Uterus (tissue), 4 donors: ENCODE results near the gene HEXA. TPM values are rescaled to one million over a fixed set of nuclear protein-coding genes. Genes with fewer than 3 reads are reported as not detected.

Experiments
- DNase-seq, 2 donors: peaks; one replicate each; pipeline ENCODE4 v3.0.0-alpha.2; 2019 to 2020
- H3K27ac ChIP-seq, 2 donors: fragments of 200-600 bp; sonication (generic); 1 replicate in 1 of 2; 2 replicates in 1 of 2; pipeline ENCODE4 v1.5.1; 2016 to 2018
- H3K27me3 ChIP-seq, 2 donors: fragments of 200-600 bp; sonication (generic); one replicate each; pipeline ENCODE4 v1.5.1; 2018 to 2019; ENCODE audit warnings: control low read depth in 1 of 2
- H3K36me3 ChIP-seq, 2 donors: fragments of 200-600 bp; sonication (generic); one replicate each; pipeline ENCODE4 v1.5.1; 2019; ENCODE audit warnings: control low read depth in 1 of 2
- H3K4me1 ChIP-seq, 2 donors: fragments of 200-600 bp; sonication (generic); one replicate each; pipeline ENCODE4 v1.5.1; 2018 to 2019; ENCODE audit warnings: control low read depth in 1 of 2
- H3K4me3 ChIP-seq, 2 donors: fragments of 200-600 bp; sonication (generic); 1 replicate in 1 of 2; 2 replicates in 1 of 2; pipeline ENCODE4 v1.5.1; 2018 to 2019; ENCODE audit warnings: mild to moderate bottlenecking in 1 of 2
- H3K9me3 ChIP-seq, 2 donors: fragments of 200-600 bp; sonication (generic); one replicate each; pipeline ENCODE4 v1.5.1; 2019; ENCODE audit warnings: control low read depth in 1 of 2
- CTCF ChIP-seq, 4 experiments: fragments of 200-600 bp in 2 of 4; fragments of 450-650 bp in 2 of 4; sonication (generic) in 2 of 4; IDR thresholded peaks; one replicate each; pipeline ENCODE4 v1.5.1; 2016 to 2019; ENCODE audit warnings: antibody characterized with exemption in 4 of 4, mild to moderate bottlenecking in 2 of 4, moderate library complexity in 1 of 4
- POLR2A ChIP-seq, 2 donors: fragments of 450-650 bp; IDR thresholded peaks; one replicate each; pipeline ENCODE4 v1.6.1; 2016; ENCODE audit warnings: antibody characterized with exemption in 2 of 2, mild to moderate bottlenecking in 1 of 2, moderate library complexity in 1 of 2
- intact Hi-C: fragments of 100-400 bp; cut with DNase I; formaldehyde crosslinking; loops from one replicate; pipeline ENCODE4 v1.15.1; 2023; ENCODE audit warnings: low total_unique reads
- total RNA-seq, 4 donors: library from RNA; depleted of rRNA in 3 of 4; stranded (reverse); fragments of >200 nt in 3 of 4; gene quantifications; one replicate each; pipeline versions ENCODE4 v1.1.0 to v1.2.4, GENCODE V29; 2014 to 2023
- donor health status: DM: yes; HTN: yes; CAD: no.

HEXA gene
- total RNA-seq, 4 donors from 2014 or later, result 14.9 to 86.0 (median 52.9) TPM

GRCh38 chr15:72312605-72313447, 63.0 kb downstream of the HEXA start:
- no peak overlapping the region for H3K27ac ChIP-seq
- intact Hi-C loops, result no loop called here
- H3K9me3 ChIP-seq, result no peaks in the 10 kb centered on the region
- no peaks in the 10 kb centered on the region for H3K4me1 ChIP-seq
- H3K27me3 ChIP-seq, result no peaks in the 10 kb centered on the region
- H3K36me3 ChIP-seq, result no peaks in the 10 kb centered on the region
- no peak overlapping the region for H3K4me3 ChIP-seq
- DNase-seq, result peak; percentile 30 to 34
- TF ChIP-seq POLR2A (IDR thresholded peaks at IDR 0.05) (no peak), CTCF (IDR thresholded peaks at IDR 0.05) (peak; percentile 40 to 55 (median 48))

GRCh38 chr15:72307026-72307425, 68.8 kb downstream of the HEXA start:
- H3K36me3 ChIP-seq, result no peaks in the 10 kb centered on the region
- H3K27me3 ChIP-seq, result no peaks in the 10 kb centered on the region
- no peak for DNase-seq
- no peaks in the 10 kb centered on the region for H3K4me1 ChIP-seq
- H3K4me3 ChIP-seq, result no peak overlapping the region
- TF ChIP-seq POLR2A (IDR thresholded peaks at IDR 0.05) (no peak), CTCF (IDR thresholded peaks at IDR 0.05) (no peak)
- H3K27ac ChIP-seq, result no peak overlapping the region
- no peaks in the 10 kb centered on the region for H3K9me3 ChIP-seq
- intact Hi-C loops, result no loop called here

GRCh38 chr15:72306211-72306785, 69.5 kb downstream of the HEXA start:
- no peaks in the 10 kb centered on the region for H3K9me3 ChIP-seq
- H3K36me3 ChIP-seq, result no peaks in the 10 kb centered on the region
- no peaks in the 10 kb centered on the region for H3K27me3 ChIP-seq
- intact Hi-C loops, result no loop called here
- TF ChIP-seq CTCF (IDR thresholded peaks at IDR 0.05) (no peak), POLR2A (IDR thresholded peaks at IDR 0.05) (no peak)
- H3K27ac ChIP-seq, result no peak overlapping the region
- peak in 1 of 2 donors; percentile 22 for DNase-seq
- H3K4me1 ChIP-seq, result no peaks in the 10 kb centered on the region
- no peak overlapping the region for H3K4me3 ChIP-seq

GRCh38 chr15:72304596-72304995, 71.2 kb downstream of the HEXA start:
- Histone ChIP-seq H3K9me3 (no peaks in the 10 kb centered on the region), H3K4me1 (no peaks in the 10 kb centered on the region), H3K27ac (no peak overlapping the region), H3K36me3 (no peaks in the 10 kb centered on the region), H3K4me3 (no peak overlapping the region), H3K27me3 (no peaks in the 10 kb centered on the region)
- TF ChIP-seq POLR2A (IDR thresholded peaks at IDR 0.05), result no peak
- TF ChIP-seq CTCF (IDR thresholded peaks at IDR 0.05), result no peak
- intact Hi-C loops, result no loop called here
- no peak for DNase-seq

GRCh38 chr15:72302955-72303354, 72.9 kb downstream of the HEXA start:
- H3K4me1 ChIP-seq, result no peaks in the 10 kb centered on the region
- H3K4me3 ChIP-seq, result no peak overlapping the region
- TF ChIP-seq POLR2A (IDR thresholded peaks at IDR 0.05) (no peak), CTCF (IDR thresholded peaks at IDR 0.05) (no peak)
- no peak overlapping the region for H3K27ac ChIP-seq
- no peaks in the 10 kb centered on the region for H3K9me3 ChIP-seq
- no peaks in the 10 kb centered on the region for H3K36me3 ChIP-seq
- H3K27me3 ChIP-seq, result no peaks in the 10 kb centered on the region
- DNase-seq, result no peak
- intact Hi-C loops, result no loop called here
